MM.1S (cell line): Measurements from ENCODE around the gene NCK1.
"Not testable (repeated sequence)": the region's sequence is repeated elsewhere in the genome, so short reads cannot be mapped to it uniquely, and the experiment has no call there.

Experiments
- DNase-seq: peaks from one replicate; pipeline ENCODE4 v3.0.0-alpha.2; 2015
- H2AFZ ChIP-seq: fragments of 300-600 bp; sonication (generic); 2 replicates; pipeline ENCODE4 v1.6.0; 2016; ENCODE audit warnings: antibody characterized with exemption, low read length
- H3F3A ChIP-seq: fragments of 300-600 bp; sonication (generic); 2 replicates; pipeline ENCODE4 v1.6.1; 2016; ENCODE audit warnings: mild to moderate bottlenecking, antibody characterized with exemption, low read length, moderate library complexity, mixed read lengths; ENCODE audit not compliant: insufficient read depth
- H3K27ac ChIP-seq: fragments of 300-600 bp; sonication (generic); 2 replicates; pipeline ENCODE4 v1.5.1; 2016; ENCODE audit warnings: mild to moderate bottlenecking, low read length
- H3K27me3 ChIP-seq: fragments of 300-600 bp; sonication (generic); replicated peaks from 2 replicates; pipeline ENCODE4 v1.6.0; 2016; ENCODE audit warnings: low read length; ENCODE audit not compliant: insufficient read depth
- H3K36me3 ChIP-seq: fragments of 300-600 bp; sonication (generic); replicated peaks from 2 replicates; pipeline ENCODE4 v1.6.1; 2016; ENCODE audit warnings: mild to moderate bottlenecking, low read length, mixed read lengths; ENCODE audit not compliant: insufficient read depth
- H3K4me1 ChIP-seq: fragments of 300-600 bp; sonication (generic); 2 replicates; pipeline ENCODE4 v1.6.1; 2016; ENCODE audit warnings: low read length, mixed read lengths
- H3K4me2 ChIP-seq: fragments of 300-600 bp; sonication (generic); 2 replicates; pipeline ENCODE4 v1.6.0; 2016; ENCODE audit warnings: low read depth, low read length
- H3K4me3 ChIP-seq: fragments of 300-600 bp; sonication (generic); 2 replicates; pipeline ENCODE4 v1.5.1; 2016; ENCODE audit warnings: low read length, mixed read lengths
- H3K79me2 ChIP-seq: fragments of 300-600 bp; sonication (generic); 2 replicates; pipeline ENCODE4 v1.6.1; 2016; ENCODE audit warnings: mixed run types, low read length, mixed read lengths
- H3K9ac ChIP-seq: fragments of 300-600 bp; sonication (generic); 2 replicates; pipeline ENCODE4 v1.6.1; 2016; ENCODE audit warnings: low read length, mixed read lengths
- H3K9me2 ChIP-seq: fragments of 300-600 bp; sonication (generic); replicated peaks from 2 replicates; pipeline ENCODE4 v1.6.1; 2016; ENCODE audit warnings: mild to moderate bottlenecking, low read length, mixed read lengths; ENCODE audit not compliant: insufficient read depth
- H3K9me3 ChIP-seq: fragments of 300-600 bp; sonication (generic); replicated peaks from 2 replicates; pipeline ENCODE4 v1.6.1; 2016; ENCODE audit warnings: mild to moderate bottlenecking, low read length, mixed read lengths; ENCODE audit not compliant: insufficient read depth
- H4K20me1 ChIP-seq: fragments of 300-600 bp; sonication (generic); 2 replicates; pipeline ENCODE4 v1.6.1; 2016; ENCODE audit warnings: mild to moderate bottlenecking, low read length, moderate library complexity, mixed read lengths; ENCODE audit not compliant: insufficient read depth
- CTCF ChIP-seq: fragments of 300-600 bp; sonication (generic); IDR thresholded peaks from 2 replicates; pipeline ENCODE4 v1.5.1; 2016; ENCODE audit warnings: antibody characterized with exemption, low read length, mixed read lengths
- EZH2 ChIP-seq: fragments of 300-600 bp; sonication (generic); optimal IDR thresholded peaks from 2 replicates; pipeline ENCODE3; 2017; ENCODE audit warnings: low read depth, mild to moderate bottlenecking, antibody characterized with exemption, low read length, mixed read lengths
- EZH2phosphoT487 ChIP-seq: fragments of 300-600 bp; sonication (generic); IDR thresholded peaks from 2 replicates; pipeline ENCODE4 v1.6.1; 2018; ENCODE audit warnings: antibody characterized with exemption, low read length

NCK1 gene

DNA sequence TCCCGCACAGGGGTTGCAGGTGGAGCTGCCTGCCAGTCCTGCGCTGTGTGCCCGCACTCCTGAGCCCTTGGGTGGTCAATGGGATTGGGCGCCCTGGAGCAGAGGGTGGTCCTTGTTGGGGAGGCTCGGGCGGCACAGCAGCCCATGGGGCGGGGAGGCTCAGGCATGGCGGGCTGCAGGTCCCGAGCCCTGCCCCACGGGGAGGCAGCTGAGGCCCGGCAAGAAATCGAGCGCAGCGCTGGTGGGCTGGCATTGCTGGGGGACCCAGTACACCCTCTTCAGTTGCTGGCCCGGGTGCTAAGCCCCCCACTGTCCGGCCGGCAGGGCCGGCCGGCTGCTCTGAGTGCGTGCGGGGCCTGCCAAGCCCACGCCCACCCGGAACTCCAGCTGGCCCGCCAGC, 27.9 kb downstream of the NCK1 start:
- no peaks in the 10 kb centered on the region for H3F3A ChIP-seq
- no peak for TF ChIP-seq CTCF
- TF ChIP-seq EZH2phosphoT487: no peak
- TF ChIP-seq EZH2: no peak
- peaks cover 12% of the 10 kb centered on the region; the same call in 1 of the 2 replicates for H3K4me1 ChIP-seq
- no peak overlapping the region for H3K9ac ChIP-seq
- no peaks in the 10 kb centered on the region for H3K9me3 ChIP-seq
- no peak overlapping the region for H3K4me2 ChIP-seq
- peaks cover 96% of the 10 kb centered on the region for H3K79me2 ChIP-seq
- H2AFZ ChIP-seq: no peak overlapping the region
- no peaks in the 10 kb centered on the region for H3K27me3 ChIP-seq
- H3K27ac ChIP-seq: no peak overlapping the region
- no peaks in the 10 kb centered on the region for H3K36me3 ChIP-seq
- no peaks in the 10 kb centered on the region for H3K9me2 ChIP-seq
- H4K20me1 ChIP-seq: no peaks in the 10 kb centered on the region; the same call in 1 of the 2 replicates
- DNase-seq: no peak
- H3K4me3 ChIP-seq: no peak overlapping the region

- H3K27ac ChIP-seq: no peak overlapping the region
- H3K4me2 ChIP-seq: no peak overlapping the region
- H3K9me3 ChIP-seq: no peaks in the 10 kb centered on the region
- no peak overlapping the region for H3K9ac ChIP-seq
- H4K20me1 ChIP-seq: no peaks in the 10 kb centered on the region; the same call in none of the 2 replicates
- H3F3A ChIP-seq: no peaks in the 10 kb centered on the region
- H2AFZ ChIP-seq: no peak overlapping the region
- no peak overlapping the region for H3K4me3 ChIP-seq
- no peaks in the 10 kb centered on the region for H3K27me3 ChIP-seq
- peaks cover 9% of the 10 kb centered on the region; the same call in 1 of the 2 replicates for H3K4me1 ChIP-seq
- no peaks in the 10 kb centered on the region for H3K9me2 ChIP-seq
- TF ChIP-seq EZH2phosphoT487 (no peak), CTCF (no peak), EZH2 (no peak)
- H3K36me3 ChIP-seq: no peaks in the 10 kb centered on the region
- DNase-seq: no peak
- peaks cover 92% of the 10 kb centered on the region for H3K79me2 ChIP-seq
Observed at GRCh38 chr3:136891934-136892855, 30.2 kb downstream of the NCK1 start.

DNA sequence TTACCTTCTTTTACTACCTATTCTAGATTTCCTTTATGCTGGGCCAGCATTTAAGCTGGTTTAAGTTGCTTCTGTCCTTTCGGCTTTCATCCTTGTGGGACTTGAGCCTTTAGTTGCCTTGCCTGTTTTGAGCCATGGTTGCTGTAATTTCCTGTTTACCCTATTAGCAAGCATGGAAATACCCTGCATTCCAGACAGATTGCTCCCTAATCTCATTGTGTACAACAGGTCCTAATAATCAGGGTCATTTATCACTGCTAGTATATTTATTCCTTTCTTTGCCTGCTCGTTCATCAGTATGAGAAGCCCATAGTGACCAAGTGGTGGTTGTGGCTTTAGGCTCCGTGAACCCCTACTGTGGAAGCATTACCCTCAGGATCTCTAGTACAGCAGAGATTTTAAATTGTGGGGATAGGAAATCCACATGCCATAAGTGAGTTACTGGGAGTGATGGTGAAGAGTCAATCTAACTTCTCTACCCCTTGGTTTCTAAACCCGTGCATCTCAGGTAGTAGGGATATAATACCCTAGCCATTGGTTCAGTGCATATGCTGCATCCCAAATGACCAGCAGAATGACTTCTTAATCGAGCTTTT, 31.9 kb downstream of the NCK1 start:
- no peak for DNase-seq
- Histone ChIP-seq H3K79me2 (peaks cover 86% of the 10 kb centered on the region), H2AFZ (no peak overlapping the region), H3K4me2 (no peak overlapping the region), H3K9me3 (no peaks in the 10 kb centered on the region), H3K9ac (no peak overlapping the region), H3K9me2 (no peaks in the 10 kb centered on the region), H3K4me1 (peaks cover 9% of the 10 kb centered on the region; the same call in 1 of the 2 replicates), H3K4me3 (no peak overlapping the region), H3K36me3 (no peaks in the 10 kb centered on the region), H4K20me1 (no peaks in the 10 kb centered on the region; the same call in none of the 2 replicates), H3K27ac (no peak overlapping the region), H3K27me3 (no peaks in the 10 kb centered on the region), H3F3A (no peaks in the 10 kb centered on the region)
- TF ChIP-seq EZH2: no peak
- no peak for TF ChIP-seq CTCF
- no peak for TF ChIP-seq EZH2phosphoT487

GRCh38 chr3:136897171-136897570, 35.2 kb downstream of the NCK1 start:
- H3K79me2 ChIP-seq: peaks cover 85% of the 10 kb centered on the region
- peak; percentile 48 for DNase-seq
- H3K36me3 ChIP-seq, H3K27me3 ChIP-seq, H4K20me1 ChIP-seq, H3K9me2 ChIP-seq, H2AFZ ChIP-seq, H3K4me3 ChIP-seq, H3F3A ChIP-seq, H3K4me2 ChIP-seq, H3K4me1 ChIP-seq, H3K27ac ChIP-seq, H3K9ac ChIP-seq, H3K9me3 ChIP-seq: not testable (repeated sequence)
